ENCODE data around the gene SEPTIN7.

GRCh38 chr7:35755711-35756110 lies 45.1 kb upstream of the SEPTIN7 start:
- TF ChIP-seq POLR2A (IDR thresholded peaks at IDR 0.05) (no peak), CTCF (IDR thresholded peaks at IDR 0.05) (no peak)
